ENCODE measurements around the gene MAP3K19.

DNA sequence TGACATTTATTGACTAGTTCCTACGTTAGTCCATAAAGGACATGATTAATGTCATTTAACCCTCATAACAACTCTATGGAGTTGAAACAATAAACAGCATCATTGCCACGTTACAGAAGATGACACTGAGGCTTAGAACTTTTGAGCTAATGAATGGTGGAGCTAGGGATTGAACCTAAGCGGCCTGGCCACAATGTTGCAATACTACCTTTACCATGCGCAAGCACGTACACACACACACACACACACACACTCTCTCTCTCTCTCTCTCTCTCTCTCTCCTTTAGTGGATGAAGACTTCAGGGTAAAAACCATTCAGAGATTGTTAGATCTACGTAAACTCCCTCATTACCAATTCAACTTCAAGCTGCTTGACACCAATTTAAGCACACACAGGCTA, 875 bp upstream of the MAP3K19 start:
- no peak for TF ChIP-seq POLR2A (IDR thresholded peaks at IDR 0.05)
- TF ChIP-seq, protein P1, sequence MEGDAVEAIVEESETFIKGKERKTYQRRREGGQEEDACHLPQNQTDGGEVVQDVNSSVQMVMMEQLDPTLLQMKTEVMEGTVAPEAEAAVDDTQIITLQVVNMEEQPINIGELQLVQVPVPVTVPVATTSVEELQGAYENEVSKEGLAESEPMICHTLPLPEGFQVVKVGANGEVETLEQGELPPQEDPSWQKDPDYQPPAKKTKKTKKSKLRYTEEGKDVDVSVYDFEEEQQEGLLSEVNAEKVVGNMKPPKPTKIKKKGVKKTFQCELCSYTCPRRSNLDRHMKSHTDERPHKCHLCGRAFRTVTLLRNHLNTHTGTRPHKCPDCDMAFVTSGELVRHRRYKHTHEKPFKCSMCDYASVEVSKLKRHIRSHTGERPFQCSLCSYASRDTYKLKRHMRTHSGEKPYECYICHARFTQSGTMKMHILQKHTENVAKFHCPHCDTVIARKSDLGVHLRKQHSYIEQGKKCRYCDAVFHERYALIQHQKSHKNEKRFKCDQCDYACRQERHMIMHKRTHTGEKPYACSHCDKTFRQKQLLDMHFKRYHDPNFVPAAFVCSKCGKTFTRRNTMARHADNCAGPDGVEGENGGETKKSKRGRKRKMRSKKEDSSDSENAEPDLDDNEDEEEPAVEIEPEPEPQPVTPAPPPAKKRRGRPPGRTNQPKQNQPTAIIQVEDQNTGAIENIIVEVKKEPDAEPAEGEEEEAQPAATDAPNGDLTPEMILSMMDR (IDR thresholded peaks at IDR 0.05), result no peak
